GM12891 (cell line): Measurements from ENCODE around the gene SMTNL1.

Experiments used
- POLR2A ChIP-seq: IDR thresholded peaks from 2 replicates; pipeline ENCODE4 v1.6.1; 2011; ENCODE audit warnings: low read depth, low read length, control low read depth
- POLR2AphosphoS5 ChIP-seq: IDR thresholded peaks from 2 replicates; pipeline ENCODE4 v1.6.1; 2011; ENCODE audit warnings: low read depth, low read length, control low read depth

DNA sequence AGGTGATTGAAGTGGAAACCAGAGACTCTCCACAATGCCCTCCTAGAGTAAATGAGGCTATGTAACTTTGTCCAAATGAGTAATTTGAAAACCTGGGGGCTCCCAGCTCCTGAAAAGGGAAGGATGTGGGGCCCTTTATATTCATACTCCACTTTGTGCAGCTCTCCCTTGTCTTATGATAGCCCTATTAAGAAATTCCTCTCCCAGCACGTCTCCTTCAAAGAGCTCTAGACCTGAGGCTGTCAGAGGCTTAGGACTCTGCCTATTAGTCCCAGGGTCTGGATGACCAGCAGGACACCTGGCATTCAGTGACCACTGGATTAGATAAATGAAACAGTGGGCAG lies 24.0 kb upstream of the SMTNL1 start:
- TF ChIP-seq POLR2A (no peak), POLR2AphosphoS5 (no peak)
